ENCODE results near the gene IDH3B.
A peak's percentile ranks its signal among the peaks of the same experiment; 100 is the strongest.

GRCh38 chr20:2651772-2652723, 12.0 kb downstream of the IDH3B start, which contains the start of gene NOP56:
- TF ChIP-seq CTCF (IDR thresholded peaks at IDR 0.05), result peak in 2 of 5 experiments; percentile 13 to 36
- peak; percentile 27 to 90 for TF ChIP-seq POLR2A (IDR thresholded peaks at IDR 0.05)
